Endothelial cell of umbilical vein (primary cell): Measurements from ENCODE around the gene TRMT2A. TPM values are rescaled to one million over a fixed set of nuclear protein-coding genes. Genes with fewer than 3 reads are reported as not detected.

Source experiments
- BruUV-seq: library from RNA; stranded (reverse); fragments of 400-500 nt; replicated peaks from 2 replicates; lab custom pipeline; 2021; lab: Mats Ljungman, UMichigan
- CTCF ChIA-PET: fragments of 300-600, 350-600 bp; sonication (Branson Sonifier 250); formaldehyde crosslinking; loops from one replicate; lab custom pipeline; 2021; ENCODE audit warnings: antibody characterized with exemption, inconsistent platforms; lab: Charles Lee
- POLR2A ChIA-PET: fragments of 300-600, 350-600 bp; sonication (Branson Sonifier 250); formaldehyde crosslinking; loops from one replicate; lab custom pipeline; 2021; ENCODE audit warnings: antibody characterized with exemption, inconsistent platforms; lab: Charles Lee
- DNase-seq: peaks from one replicate; pipeline ENCODE4 v3.0.0-alpha.2; 2011; ENCODE audit warnings: low read depth, low spot score
- FAIRE-seq: peaks from 2 replicates; lab custom pipeline; 2011; peaks lifted over from hg19 to GRCh38; lab: Jason Lieb, UNC
- H2AFZ ChIP-seq: 2 replicates; pipeline ENCODE4 v1.6.0; 2012; ENCODE audit warnings: low read depth, low read length, control low read depth, inconsistent platforms
- H3K27ac ChIP-seq: 2 replicates; pipeline ENCODE4 v1.5.1; 2011; ENCODE audit warnings: low read depth, mild to moderate bottlenecking, control low read depth, low read length, moderate library complexity; ENCODE audit not compliant: insufficient read depth
- H3K27me3 ChIP-seq, 2 experiments: 2 replicates each; pipeline versions ENCODE4 v1.6.0 to v1.6.1; 2011; ENCODE audit warnings: low read length in 2 of 2, mixed read lengths in 1 of 2; ENCODE audit not compliant: control insufficient read depth in 2 of 2, insufficient read depth in 2 of 2
- H3K36me3 ChIP-seq, 2 experiments: 2 replicates in 1 of 2; 3 replicates in 1 of 2; pipeline ENCODE4 v1.5.1; 2011; ENCODE audit warnings: low read length in 2 of 2, mild to moderate bottlenecking in 1 of 2, moderate library complexity in 1 of 2; ENCODE audit not compliant: control insufficient read depth in 2 of 2, insufficient read depth in 2 of 2; ENCODE audit errors: extremely low read depth in 1 of 2
- H3K4me1 ChIP-seq: 3 replicates; pipeline ENCODE4 v1.5.1; 2011; ENCODE audit warnings: mild to moderate bottlenecking, low read length; ENCODE audit not compliant: control insufficient read depth, insufficient read depth; ENCODE audit errors: extremely low read depth
- H3K4me2 ChIP-seq: 2 replicates; pipeline ENCODE4 v1.6.1; 2011; ENCODE audit warnings: low read length, control low read depth, mixed read lengths; ENCODE audit not compliant: insufficient read depth
- H3K4me3 ChIP-seq, 3 experiments: fragments of 200-600 bp in 1 of 3; sonication (generic), shearing (Covaris generic) in 1 of 3; replicated peaks in 1 of 3; 2 replicates each; pipeline ENCODE4 v1.5.1; 2011 to 2016; ENCODE audit warnings: control low read depth in 3 of 3, low read length in 3 of 3, mild to moderate bottlenecking in 2 of 3, inconsistent platforms in 1 of 3, low read depth in 1 of 3, moderate library complexity in 1 of 3; ENCODE audit not compliant: insufficient read depth in 1 of 3
- H3K79me2 ChIP-seq: 2 replicates; pipeline ENCODE4 v1.6.0; 2012; ENCODE audit warnings: low read length, inconsistent platforms; ENCODE audit not compliant: control insufficient read depth, insufficient read depth
- H3K9ac ChIP-seq: replicated peaks from 2 replicates; pipeline ENCODE3; 2011; ENCODE audit warnings: low read length, control low read depth; ENCODE audit not compliant: insufficient read depth; ENCODE audit errors: extremely low read depth
- H3K9me1 ChIP-seq: replicated peaks from 3 replicates; pipeline ENCODE4 v1.6.0; 2011; ENCODE audit warnings: mild to moderate bottlenecking, low read length; ENCODE audit not compliant: control insufficient read depth, insufficient read depth; ENCODE audit errors: extremely low read depth
- H3K9me3 ChIP-seq: replicated peaks from 2 replicates; pipeline ENCODE4 v1.5.1; 2012; ENCODE audit warnings: low read length, inconsistent platforms; ENCODE audit not compliant: control insufficient read depth, insufficient read depth
- H4K20me1 ChIP-seq: replicated peaks from 2 replicates; pipeline ENCODE3; 2011; ENCODE audit warnings: mild to moderate bottlenecking, low read length; ENCODE audit not compliant: control insufficient read depth, insufficient read depth; ENCODE audit errors: extremely low read depth
- CTCF ChIP-seq, 2 donors: IDR thresholded peaks; 1 replicate in 1 of 2; 2 replicates in 1 of 2; pipeline ENCODE4 v1.5.1; 2011; ENCODE audit warnings: low read length in 2 of 2, mild to moderate bottlenecking in 2 of 2, moderate library complexity in 2 of 2, control low read depth in 1 of 2, inconsistent platforms in 1 of 2, low read depth in 1 of 2; ENCODE audit not compliant: insufficient read depth in 1 of 2; ENCODE audit errors: extremely low read depth in 1 of 2
- EZH2 ChIP-seq: IDR thresholded peaks from 2 replicates; pipeline ENCODE4 v1.6.1; 2012; ENCODE audit warnings: borderline replicate concordance, low read depth, mild to moderate bottlenecking, moderate library complexity, low read length, inconsistent platforms; ENCODE audit not compliant: severe bottlenecking
- FOS ChIP-seq: IDR thresholded peaks from 2 replicates; pipeline ENCODE4 v1.6.1; 2011; ENCODE audit warnings: mild to moderate bottlenecking, low read length, moderate library complexity, borderline replicate concordance; ENCODE audit not compliant: insufficient read depth
- GATA2 ChIP-seq: IDR thresholded peaks from 2 replicates; pipeline ENCODE4 v1.7.0; 2011; ENCODE audit warnings: low read depth, mild to moderate bottlenecking, moderate library complexity, mixed read lengths, low read length; ENCODE audit not compliant: insufficient read length, insufficient read depth
- JUN ChIP-seq: IDR thresholded peaks from 2 replicates; pipeline ENCODE4 v1.6.1; 2011; ENCODE audit warnings: borderline replicate concordance, low read depth; ENCODE audit not compliant: insufficient read length, insufficient read depth
- MAX ChIP-seq: IDR thresholded peaks from 2 replicates; pipeline ENCODE4 v1.6.1; 2011; ENCODE audit not compliant: insufficient read depth, insufficient read length
- MYC ChIP-seq: IDR thresholded peaks from one replicate; pipeline ENCODE4 v1.6.1; 2011; ENCODE audit warnings: mild to moderate bottlenecking, low read depth, low read length
- POLR2A ChIP-seq: IDR thresholded peaks from 2 replicates; pipeline ENCODE4 v1.6.1; 2012; ENCODE audit warnings: low read depth, mild to moderate bottlenecking, control low read depth, low read length
- POLR2AphosphoS5 ChIP-seq: IDR thresholded peaks from 2 replicates; pipeline ENCODE4 v1.6.1; 2012; ENCODE audit warnings: low read depth, mild to moderate bottlenecking, control low read depth, low read length, moderate library complexity; ENCODE audit not compliant: insufficient read depth
- dilution Hi-C: fragments of 300-500 bp; cut with MboI; formaldehyde crosslinking; loops from one replicate; pipeline ENCODE4 v1.15.0; 2019; ENCODE audit warnings: low sequenced_read_pairs; ENCODE audit not compliant: extremely low pct_ligation_motif_present
- intact Hi-C: fragments of 100-400 bp; cut with micrococcal nuclease; formaldehyde crosslinking; loops from one replicate; pipeline ENCODE4 v1.10.0; 2022
- polyA plus RNA-seq, 4 experiments: library from polyadenylated mRNA; depleted of rRNA in 3 of 4; stranded (reverse) in 3 of 4; unstranded in 1 of 4; fragments of >200 nt; gene quantifications; 2 replicates each; pipeline versions ENCODE4 v1.2.1 to v1.2.3, GENCODE V29; 2011 to 2012; ENCODE audit warnings: missing spikeins in 1 of 4
- total RNA-seq: library from RNA; stranded (reverse); gene quantifications from 2 replicates; pipeline ENCODE4 v1.2.3, GENCODE V29; 2021

TRMT2A gene
- total and polyA plus RNA-seq, 2 donors (not counting 3 experiments of a cell fraction or from before 2014, with no cell fraction given) = 51.2 to 61.9 TPM

GRCh38 chr22:20141186-20142077 lies 24.4 kb upstream of the TRMT2A start:
- no peak for FAIRE-seq
- peaks cover 3 to 18% of the 10 kb centered on the region in 2 experiments for H3K36me3 ChIP-seq
- no peak overlapping the region for H3K27ac ChIP-seq
- ChIA-PET CTCF (no interaction called here), POLR2A (no interaction called here)
- H3K9me3 ChIP-seq = no peaks in the 10 kb centered on the region
- intact Hi-C loops (no loop called here), dilution Hi-C loops (no loop called here)
- H2AFZ ChIP-seq = no peak overlapping the region
- DNase-seq = no peak
- no peak overlapping the region for H3K4me3 ChIP-seq
- H3K4me2 ChIP-seq = no peak overlapping the region
- BruUV-seq = no TSS peak
- no peaks in the 10 kb centered on the region for H3K4me1 ChIP-seq
- H3K9me1 ChIP-seq = no peaks in the 10 kb centered on the region
- no peak overlapping the region for H3K9ac ChIP-seq
- no peaks in the 10 kb centered on the region for H4K20me1 ChIP-seq
- H3K27me3 ChIP-seq = no peaks in the 10 kb centered on the region
- peaks cover 20% of the 10 kb centered on the region for H3K79me2 ChIP-seq
- TF ChIP-seq EZH2 (no peak), POLR2A (no peak)

- H3K27me3 ChIP-seq = no peaks in the 10 kb centered on the region
- BruUV-seq = no TSS peak
- CTCF ChIA-PET = no interaction called here
- DNase-seq (no peak), FAIRE-seq (no peak)
- peaks cover 3 to 18% of the 10 kb centered on the region in 2 experiments for H3K36me3 ChIP-seq
- H3K4me3 ChIP-seq = no peak overlapping the region
- no peak overlapping the region for H2AFZ ChIP-seq
- intact Hi-C loops (no loop called here), dilution Hi-C loops (no loop called here)
- no peaks in the 10 kb centered on the region for H3K4me1 ChIP-seq
- H4K20me1 ChIP-seq = no peaks in the 10 kb centered on the region
- no peak overlapping the region for H3K9ac ChIP-seq
- POLR2A ChIA-PET = no interaction called here
- peaks cover 29% of the 10 kb centered on the region for H3K79me2 ChIP-seq
- H3K4me2 ChIP-seq = no peak overlapping the region
- TF ChIP-seq JUN (no peak), POLR2A (no peak), POLR2AphosphoS5 (no peak), MYC (no peak), MAX (no peak), CTCF (IDR thresholded peaks at IDR 0.05; ENCODE audit: extremely low read depth in 1 of 2, insufficient read depth in 1 of 2, low read depth in 1 of 2, low read length in 2 of 2) (no peak), EZH2 (no peak), GATA2 (no peak), FOS (no peak)
- H3K9me1 ChIP-seq = no peaks in the 10 kb centered on the region
- no peak overlapping the region for H3K27ac ChIP-seq
- no peaks in the 10 kb centered on the region for H3K9me3 ChIP-seq
These were observed 23.5 kb upstream of the TRMT2A start for GRCh38 chr22:20140521-20140964.
